ENCODE data around the gene PDGFRB.
A peak's percentile ranks its signal among the peaks of the same experiment; 100 is the strongest.

Gene PDGFRB

DNA sequence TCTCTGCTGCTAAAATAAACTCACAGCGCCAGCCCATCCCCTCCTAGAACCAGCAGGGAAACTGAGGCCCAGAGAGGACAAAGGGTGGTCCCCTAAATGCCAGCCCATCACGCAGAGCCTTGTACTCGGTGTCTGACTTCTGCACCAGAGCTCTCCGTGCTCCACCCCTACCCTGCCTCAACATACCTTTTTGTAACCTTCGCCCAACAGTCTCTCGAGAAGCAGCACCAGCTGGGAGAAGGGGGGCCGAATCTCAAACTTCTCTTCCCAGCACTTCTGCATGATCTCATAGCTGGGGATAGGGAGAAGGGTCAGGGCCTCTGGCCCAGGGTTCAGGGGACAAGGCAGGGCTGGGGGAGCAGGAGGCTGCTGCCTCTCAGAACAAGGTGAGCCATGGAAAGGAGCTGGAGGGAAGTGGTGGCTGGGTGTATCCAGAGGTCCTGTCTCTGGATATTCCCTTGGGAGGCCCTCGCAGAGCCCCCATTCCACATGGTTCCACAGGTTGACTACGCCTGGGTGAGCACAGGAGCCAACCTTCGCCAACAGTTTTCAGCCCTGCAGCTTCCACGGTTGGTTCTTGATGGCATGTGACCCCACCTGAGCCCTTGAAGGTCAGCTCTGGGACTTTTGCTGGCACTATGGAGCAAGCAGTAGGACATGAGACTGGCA is 37.0 kb downstream of the PDGFRB start:
- TF ChIP-seq, protein P1, sequence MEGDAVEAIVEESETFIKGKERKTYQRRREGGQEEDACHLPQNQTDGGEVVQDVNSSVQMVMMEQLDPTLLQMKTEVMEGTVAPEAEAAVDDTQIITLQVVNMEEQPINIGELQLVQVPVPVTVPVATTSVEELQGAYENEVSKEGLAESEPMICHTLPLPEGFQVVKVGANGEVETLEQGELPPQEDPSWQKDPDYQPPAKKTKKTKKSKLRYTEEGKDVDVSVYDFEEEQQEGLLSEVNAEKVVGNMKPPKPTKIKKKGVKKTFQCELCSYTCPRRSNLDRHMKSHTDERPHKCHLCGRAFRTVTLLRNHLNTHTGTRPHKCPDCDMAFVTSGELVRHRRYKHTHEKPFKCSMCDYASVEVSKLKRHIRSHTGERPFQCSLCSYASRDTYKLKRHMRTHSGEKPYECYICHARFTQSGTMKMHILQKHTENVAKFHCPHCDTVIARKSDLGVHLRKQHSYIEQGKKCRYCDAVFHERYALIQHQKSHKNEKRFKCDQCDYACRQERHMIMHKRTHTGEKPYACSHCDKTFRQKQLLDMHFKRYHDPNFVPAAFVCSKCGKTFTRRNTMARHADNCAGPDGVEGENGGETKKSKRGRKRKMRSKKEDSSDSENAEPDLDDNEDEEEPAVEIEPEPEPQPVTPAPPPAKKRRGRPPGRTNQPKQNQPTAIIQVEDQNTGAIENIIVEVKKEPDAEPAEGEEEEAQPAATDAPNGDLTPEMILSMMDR (IDR thresholded peaks at IDR 0.05; ENCODE audit: insufficient read depth, low read depth, low read length, missing control alignments), result no peak

DNA sequence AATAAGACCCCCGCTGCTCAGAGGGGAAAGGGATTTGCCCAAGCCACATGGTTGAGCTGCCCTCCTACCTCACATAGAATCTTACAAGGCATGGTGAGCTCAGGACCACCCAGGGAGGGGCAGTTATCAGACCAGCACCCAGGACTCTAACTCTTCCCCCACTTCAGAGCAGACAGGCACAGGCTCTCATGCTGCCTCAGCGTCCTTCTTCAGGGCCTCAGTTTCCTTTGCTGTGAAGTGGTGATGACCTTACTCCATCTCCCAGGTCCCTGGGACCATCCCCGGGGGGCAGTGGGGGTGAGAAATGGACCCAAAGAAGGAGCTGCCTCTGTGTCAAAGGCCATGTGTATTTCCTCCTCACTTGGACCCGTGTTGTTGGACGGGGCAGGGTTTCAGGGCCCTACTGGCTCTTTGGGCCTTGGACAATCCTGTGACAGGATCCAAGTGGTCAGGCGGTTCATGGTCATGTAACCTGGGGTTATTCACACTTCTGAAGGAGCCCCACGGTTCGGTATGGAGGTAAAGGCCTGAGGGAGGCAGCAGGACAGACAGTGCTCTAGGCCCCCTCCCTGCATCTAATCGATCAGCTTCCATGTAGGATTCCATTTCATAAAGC is 37.6 kb downstream of the PDGFRB start:
- H3K4me3 ChIP-seq (ENCODE audit: low read length), result no peak overlapping the region
- no peak for DNase-seq (ENCODE audit: low read depth)
- TF ChIP-seq, protein P1 (IDR thresholded peaks at IDR 0.05; ENCODE audit: insufficient read depth, low read depth, low read length, missing control alignments), result no peak

More for the DNA sequence above, 37.0 kb downstream of the PDGFRB start:
- DNase-seq (ENCODE audit: low read depth), result no peak
- no peak overlapping the region for H3K4me3 ChIP-seq (ENCODE audit: low read length)

DNA sequence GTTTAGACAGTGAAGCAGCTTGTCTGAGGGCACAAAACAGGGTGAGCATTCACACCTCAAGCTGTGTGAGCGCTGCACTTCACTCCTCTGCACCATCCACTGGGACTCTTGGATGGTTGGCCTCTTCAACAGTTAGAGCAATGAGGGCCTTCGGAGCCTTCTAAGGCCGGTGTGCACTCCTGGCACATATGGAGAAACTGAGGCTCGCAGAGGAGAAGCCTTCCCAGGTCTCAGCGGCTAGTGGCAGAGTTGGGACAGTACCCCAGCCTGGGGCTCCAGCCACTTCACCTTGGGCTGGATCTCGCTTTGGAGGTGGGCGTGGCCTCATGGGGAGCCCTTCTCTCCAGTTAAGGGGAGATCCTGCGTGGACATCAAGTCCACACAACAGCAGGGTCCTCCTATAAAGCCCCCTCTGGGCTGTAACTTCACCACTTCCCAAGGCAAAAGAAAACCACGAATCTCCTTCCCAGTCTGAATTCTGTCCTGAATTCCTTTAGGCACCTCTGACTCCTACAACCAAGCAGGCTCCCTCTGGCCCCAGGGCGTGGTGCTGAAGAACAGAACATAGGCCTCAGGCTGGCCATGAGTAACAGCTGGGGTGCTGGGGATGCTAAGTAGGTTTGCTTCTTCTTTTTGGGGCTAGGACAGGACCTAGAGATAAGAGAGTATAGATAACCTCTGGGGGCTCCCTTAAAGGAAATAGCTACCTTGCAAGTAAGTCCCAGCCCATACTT is 38.8 kb downstream of the PDGFRB start:
- peak; percentile 57 for DNase-seq (ENCODE audit: low read depth)

DNA sequence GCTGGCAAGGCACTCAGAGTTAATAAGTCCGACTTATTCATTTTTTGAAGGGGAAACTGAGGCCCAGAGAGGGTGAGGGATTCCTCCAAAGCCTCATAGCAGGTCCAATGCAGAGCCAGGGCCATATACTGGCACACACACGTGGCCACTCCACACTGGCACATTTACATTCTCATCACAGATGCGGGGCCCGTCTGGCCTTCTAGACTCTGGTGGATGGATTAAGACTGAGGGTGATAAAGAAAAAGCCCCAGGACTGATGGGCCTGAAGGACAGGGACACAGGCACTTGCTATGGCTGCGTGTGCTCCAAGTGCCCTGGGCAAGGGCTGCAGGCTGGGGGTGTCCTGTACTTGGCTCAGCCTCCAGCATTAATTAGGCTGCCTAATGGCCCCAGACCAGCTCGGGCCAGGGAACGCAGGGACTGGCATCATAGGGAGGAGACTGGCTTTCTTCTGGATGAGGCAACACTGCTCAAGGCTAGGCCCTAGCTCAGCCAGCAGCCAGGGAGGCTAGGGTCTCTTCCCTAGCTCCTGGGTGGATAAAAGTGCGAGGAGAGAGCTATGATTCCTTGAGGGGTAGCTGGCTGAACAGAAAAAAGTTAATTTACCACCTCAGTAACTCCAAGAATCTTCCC is 40.8 kb downstream of the PDGFRB start:
- TF ChIP-seq, protein P1 (IDR thresholded peaks at IDR 0.05; ENCODE audit: insufficient read depth, low read depth, low read length, missing control alignments), result no peak
- no peak overlapping the region for H3K4me3 ChIP-seq (ENCODE audit: low read length)
- DNase-seq (ENCODE audit: low read depth), result no peak

More for the DNA sequence above, 38.8 kb downstream of the PDGFRB start:
- TF ChIP-seq, protein P1 (IDR thresholded peaks at IDR 0.05; ENCODE audit: insufficient read depth, low read depth, low read length, missing control alignments), result no peak
- H3K4me3 ChIP-seq (ENCODE audit: low read length), result no peak overlapping the region

DNA sequence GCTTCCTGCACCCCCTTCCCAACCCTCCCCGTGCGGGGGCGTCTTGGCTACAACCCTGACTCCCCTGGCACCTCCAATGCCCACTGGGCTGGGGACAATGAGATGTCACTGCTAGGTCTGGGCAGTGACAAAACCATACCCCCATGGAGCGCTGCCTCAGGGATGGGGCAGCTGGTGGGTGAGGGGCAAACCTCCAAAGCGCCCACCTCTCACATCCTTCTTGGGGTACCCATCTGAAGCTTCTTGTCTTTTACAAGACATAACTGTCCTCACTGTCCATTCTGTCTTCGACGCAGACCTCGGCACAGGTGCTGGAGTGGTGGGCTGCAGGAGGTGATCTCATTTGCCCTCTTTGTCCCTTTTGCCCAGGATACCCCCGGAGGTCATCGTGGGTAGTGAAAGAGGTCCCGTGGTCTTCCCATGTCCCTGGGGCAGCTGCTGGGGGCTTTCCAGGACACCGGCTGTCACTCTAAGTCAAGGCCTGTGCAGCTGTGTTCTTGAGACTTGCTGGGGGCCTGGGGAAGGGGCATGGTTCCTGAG is 41.5 kb downstream of the PDGFRB start:
- DNase-seq (ENCODE audit: low read depth), result no peak
- no peak overlapping the region for H3K4me3 ChIP-seq (ENCODE audit: low read length)
- TF ChIP-seq, protein P1 (IDR thresholded peaks at IDR 0.05; ENCODE audit: insufficient read depth, low read depth, low read length, missing control alignments), result no peak

DNA sequence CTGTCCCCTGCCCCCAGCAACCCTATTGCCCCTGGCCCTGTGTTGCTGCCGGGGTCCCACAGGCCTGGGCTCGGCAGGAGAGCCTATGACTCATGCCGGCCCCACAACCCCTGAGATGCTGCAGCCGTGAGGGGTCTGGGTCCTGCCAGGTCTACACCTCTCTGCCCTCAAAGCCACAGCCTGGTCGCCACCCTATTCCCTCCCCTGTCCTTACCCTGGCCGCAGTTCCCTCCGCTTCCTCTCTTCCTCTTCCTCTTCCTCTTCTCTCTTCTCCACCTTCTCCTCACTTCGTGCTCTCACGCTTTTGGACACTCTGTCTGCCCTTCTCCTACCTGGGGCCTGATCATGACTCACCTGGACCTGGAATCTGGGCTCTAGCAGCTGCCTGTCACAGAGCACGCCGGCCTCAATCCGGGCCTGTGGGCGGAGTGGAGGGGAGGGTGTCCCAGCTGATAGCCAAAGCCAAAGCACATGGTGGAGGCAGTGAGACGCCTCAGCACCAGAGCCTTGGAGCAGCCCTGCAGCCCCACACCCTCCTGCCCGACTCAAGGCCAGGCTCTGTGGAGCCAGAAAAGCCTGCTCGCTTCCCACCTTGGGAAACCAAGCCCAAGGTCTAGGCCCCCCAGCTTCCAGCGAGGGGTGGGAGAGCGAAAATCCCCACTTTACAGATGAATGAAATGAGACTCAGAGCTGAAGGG is 42.4 kb downstream of the PDGFRB start:
- TF ChIP-seq, protein P1 (IDR thresholded peaks at IDR 0.05; ENCODE audit: insufficient read depth, low read depth, low read length, missing control alignments), result no peak
- no peak overlapping the region for H3K4me3 ChIP-seq (ENCODE audit: low read length)
- DNase-seq (ENCODE audit: low read depth), result peak; percentile 75
